CMK (cell line): ENCODE data around the gene FOXO4.
A peak's percentile ranks its signal among the peaks of the same experiment; 100 is the strongest.
"Not testable (repeated sequence)": the region's sequence is repeated elsewhere in the genome, so short reads cannot be mapped to it uniquely, and the experiment has no call there.

Experiments
- DNase-seq: peaks from one replicate; pipeline ENCODE4 v3.0.0-alpha.2; 2010; ENCODE audit warnings: low read depth

FOXO4 gene

GRCh38 chrX:71095555-71095980, at the start of gene FOXO4:
TSS of gene FOXO4 (plus strand) at chrX:71095851. CDS start at chrX:71096529, 678 bp downstream.
- peak; percentile 54 for DNase-seq

DNA sequence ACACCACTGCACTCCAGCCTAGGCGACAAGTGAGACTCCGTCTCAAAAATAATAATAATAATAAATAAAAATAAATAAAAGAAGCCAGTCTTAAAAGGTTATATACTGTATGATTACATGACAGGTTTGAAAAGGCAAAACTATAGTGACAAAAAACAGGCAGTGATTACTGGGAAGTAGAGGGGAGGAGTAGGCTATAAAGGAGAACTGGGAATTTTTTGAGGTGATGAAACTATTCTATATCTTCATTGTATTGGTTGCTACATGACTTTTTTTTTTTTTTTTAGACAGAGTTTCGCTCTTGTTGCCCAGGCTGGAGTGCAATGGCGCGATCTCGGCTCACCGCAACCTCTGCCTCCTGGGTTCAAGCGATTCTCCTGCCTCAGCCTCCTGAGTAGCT, 47.8 kb upstream of the FOXO4 start:
- not testable (repeated sequence) for DNase-seq

DNA sequence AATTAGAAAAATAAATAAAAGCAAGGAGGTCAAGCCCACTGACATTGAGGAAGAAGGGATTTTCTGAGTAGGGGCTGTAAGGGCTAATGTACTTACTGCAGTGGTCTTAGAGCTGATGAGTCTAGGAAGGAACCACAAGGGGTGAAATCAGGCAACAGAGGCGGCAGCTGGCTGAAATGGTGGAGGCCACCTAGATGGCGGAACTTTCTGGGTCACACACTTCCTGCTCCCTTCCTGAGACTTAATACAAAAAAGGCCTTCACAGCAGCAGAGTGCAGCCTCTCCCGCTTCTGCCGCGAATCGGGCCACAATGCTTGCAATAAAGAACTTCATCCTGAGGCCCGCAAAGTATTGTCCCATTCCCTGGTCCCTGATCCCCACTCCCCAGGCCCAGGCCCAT, 42.9 kb upstream of the FOXO4 start:
- DNase-seq: no peak

DNA sequence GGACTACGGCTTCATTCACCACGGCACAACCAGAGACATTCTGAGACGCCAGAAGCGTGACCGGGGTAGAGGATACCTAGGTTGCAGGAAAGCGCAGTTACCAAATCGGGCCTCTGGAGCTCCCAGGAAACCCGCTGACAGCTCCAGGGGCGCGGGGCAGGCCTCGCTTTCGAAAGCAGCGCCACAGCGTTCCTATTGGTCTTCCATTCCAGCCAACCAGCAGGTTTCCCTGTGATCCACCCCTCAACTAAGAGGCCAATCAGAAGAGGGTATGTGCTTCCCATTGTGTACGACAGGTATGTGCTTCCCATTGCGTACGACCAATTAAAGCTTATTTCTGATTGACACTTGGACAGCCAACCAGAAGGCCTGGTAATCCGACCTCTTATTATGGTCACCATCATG, 42.4 kb upstream of the FOXO4 start:
- no peak for DNase-seq

DNA sequence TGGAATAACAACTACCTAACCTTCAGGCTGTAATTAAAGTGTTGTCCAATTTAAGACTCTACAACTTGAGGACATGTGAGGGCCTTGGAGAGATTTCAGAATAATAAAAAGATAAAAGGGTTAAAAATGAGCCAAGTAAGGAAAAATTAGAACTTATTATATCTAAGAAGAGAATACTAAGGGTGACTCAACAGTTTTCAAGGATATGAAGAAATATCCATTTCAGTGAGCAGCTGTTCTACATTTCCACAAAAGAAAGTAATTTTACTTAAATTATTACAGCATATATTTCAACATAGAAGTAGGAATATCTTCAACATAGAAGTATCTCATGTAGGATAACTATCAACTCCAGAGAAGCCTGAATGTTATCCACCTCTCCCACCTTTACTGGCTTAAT, 38.8 kb upstream of the FOXO4 start:
- DNase-seq: no peak

- DNase-seq: no peak
Observed at GRCh38 chrX:71057848-71058530, 37.7 kb upstream of the FOXO4 start.

DNA sequence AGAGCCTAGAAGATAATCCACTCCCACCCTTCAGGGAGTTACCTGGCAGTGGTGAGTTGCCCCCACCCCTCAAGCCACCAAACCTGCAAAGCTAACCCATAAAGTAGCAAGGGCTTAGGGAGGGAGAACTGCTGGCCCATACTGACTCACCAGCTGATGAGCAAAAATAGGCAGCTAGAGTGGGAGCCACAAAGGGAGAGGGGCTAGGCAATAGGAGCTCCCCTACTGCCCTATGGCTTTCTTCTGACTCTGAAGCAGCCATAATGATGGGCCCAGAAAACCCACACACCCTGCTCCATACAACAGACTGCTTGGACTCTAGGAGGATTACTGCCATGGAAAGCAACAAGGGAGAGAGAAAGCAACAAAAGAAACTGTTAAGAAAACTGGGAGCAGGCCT, 35.5 kb upstream of the FOXO4 start:
- DNase-seq: no peak

- DNase-seq: no peak
Observed at GRCh38 chrX:71067089-71067488, 28.6 kb upstream of the FOXO4 start.

DNA sequence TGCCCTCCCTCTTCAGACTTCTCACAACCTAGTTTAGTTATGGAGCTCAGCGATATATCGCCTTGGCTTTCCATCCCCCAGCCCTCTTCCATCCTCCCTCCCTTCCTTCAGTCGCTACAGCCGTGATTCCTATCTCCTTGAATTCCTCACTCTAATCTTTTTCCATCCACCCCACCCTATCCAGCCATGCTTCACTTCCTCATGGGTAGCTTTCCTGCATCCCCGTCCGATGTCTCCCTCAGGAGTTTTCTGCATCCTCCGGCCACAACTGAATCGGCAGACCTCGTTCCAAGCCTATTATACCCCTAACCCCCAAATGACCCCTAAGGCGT, 28.0 kb upstream of the FOXO4 start:
- no peak for DNase-seq

- peak; percentile 81 for DNase-seq
Observed at GRCh38 chrX:71068044-71068918, 27.4 kb upstream of the FOXO4 start, which contains the start of gene SNX12. TSS of gene SNX12 (minus strand) at chrX:71068334. CDS start at chrX:71068306, 28 bp downstream.

GRCh38 chrX:71070531-71070930, 25.1 kb upstream of the FOXO4 start:
- DNase-seq: no peak

GRCh38 chrX:71081330-71082123, 14.1 kb upstream of the FOXO4 start:
- DNase-seq: no peak

GRCh38 chrX:71082124-71082647, 13.5 kb upstream of the FOXO4 start:
- no peak for DNase-seq

GRCh38 chrX:71082822-71083221, 12.8 kb upstream of the FOXO4 start:
- DNase-seq: no peak

DNA sequence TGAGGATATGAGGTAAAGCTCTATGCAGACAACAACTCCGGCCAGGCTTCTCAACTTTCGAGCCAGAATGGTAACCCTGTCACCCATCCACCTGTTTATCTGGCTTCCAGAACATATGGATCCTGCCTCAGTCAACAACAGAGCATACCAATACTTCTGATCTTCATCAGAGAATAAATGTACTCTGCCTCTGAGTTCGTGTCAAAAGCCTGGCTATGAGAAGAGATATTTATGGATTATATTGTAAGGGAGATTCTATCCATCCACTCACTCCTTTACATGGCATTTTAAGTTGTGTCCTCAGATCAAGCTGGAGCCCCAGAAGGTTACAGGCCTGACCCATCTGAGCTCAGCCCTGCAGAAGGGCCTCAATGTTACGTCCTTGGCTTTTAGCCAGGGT, 9.8 kb upstream of the FOXO4 start:
- no peak for DNase-seq

DNA sequence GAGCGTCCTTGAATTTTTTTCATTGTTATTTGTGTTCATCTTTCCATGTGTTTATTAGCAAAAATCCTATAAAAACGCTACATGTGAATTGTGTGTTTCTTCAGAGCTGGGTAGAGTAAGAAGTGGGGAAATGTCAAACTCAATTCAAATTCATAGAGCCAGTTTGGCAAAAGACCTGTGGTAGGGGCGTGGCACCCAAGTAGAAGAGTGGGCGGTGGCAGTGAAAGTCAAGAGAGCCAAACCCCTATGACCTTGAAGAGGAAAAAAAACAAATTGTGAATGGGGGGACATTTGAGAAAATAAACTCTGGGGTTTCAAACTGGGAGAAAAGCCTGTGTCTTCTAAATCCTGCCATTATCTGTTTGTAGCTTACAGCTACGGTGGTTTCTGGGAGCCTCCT, 4.4 kb upstream of the FOXO4 start:
- no peak for DNase-seq

GRCh38 chrX:71095033-71095432, 618 bp upstream of the FOXO4 start:
- no peak for DNase-seq

DNA sequence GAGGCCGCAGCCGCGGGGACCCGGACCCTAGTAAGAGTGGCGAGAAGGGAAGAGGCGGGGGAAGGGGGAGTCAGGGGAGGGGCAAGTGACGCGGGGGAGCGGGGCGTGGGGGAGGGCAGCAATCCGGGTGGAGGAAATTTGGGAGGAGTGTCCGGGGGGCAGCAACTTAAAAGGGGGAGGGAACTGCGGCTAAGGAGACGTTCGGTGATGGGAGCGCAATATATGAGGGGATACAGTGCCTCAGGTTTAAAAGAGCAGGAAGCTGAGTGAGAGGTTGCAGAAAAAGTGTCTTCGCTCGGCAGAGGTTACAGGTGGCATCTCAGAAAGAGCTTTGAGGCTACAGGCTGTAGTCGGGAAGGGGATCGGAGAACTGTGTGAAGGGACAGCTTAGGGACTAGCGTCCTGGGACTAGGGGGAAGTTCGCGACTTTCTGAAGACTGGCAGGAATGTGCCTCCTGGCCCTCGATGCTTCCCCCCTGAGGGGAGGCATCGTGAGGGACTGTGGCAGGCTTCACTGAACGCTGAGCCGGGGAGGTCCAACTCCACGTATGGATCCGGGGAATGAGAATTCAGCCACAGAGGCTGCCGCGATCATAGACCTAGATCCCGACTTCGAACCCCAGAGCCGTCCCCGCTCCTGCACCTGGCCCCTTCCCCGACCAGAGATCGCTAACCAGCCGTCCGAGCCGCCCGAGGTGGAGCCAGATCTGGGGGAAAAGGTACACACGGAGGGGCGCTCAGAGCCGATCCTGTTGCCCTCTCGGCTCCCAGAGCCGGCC, 519 bp downstream of the FOXO4 start:
- DNase-seq: no peak

DNA sequence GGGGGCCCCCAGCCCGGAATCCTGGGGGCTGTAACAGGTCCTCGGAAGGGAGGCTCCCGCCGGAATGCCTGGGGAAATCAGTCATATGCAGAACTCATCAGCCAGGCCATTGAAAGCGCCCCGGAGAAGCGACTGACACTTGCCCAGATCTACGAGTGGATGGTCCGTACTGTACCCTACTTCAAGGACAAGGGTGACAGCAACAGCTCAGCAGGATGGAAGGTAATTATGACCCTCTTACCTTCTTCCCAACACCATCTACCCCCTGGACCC, 1.0 kb downstream of the FOXO4 start:
- DNase-seq: no peak

DNA sequence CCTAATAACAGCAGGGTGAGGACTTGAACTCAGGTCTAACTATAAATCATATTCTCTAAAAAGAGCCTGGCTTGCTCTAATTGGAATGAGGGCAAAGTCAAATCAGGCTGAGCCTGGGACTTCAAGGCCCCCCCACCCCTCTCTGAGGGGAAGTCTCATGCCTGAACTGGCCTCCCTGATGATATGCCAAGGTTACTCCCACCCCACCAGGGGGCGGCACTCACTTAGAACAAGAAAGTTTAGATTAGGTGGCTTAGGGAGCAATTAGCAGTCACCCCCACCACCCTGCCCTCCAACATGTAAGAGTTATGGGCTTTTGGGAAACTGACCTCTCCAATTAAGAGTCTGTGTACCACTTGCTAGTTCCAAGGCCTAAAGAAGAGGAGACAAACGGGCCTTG, 2.7 kb downstream of the FOXO4 start:
- DNase-seq: no peak

GRCh38 chrX:71098951-71099506, 3.4 kb downstream of the FOXO4 start:
- DNase-seq: no peak

DNA sequence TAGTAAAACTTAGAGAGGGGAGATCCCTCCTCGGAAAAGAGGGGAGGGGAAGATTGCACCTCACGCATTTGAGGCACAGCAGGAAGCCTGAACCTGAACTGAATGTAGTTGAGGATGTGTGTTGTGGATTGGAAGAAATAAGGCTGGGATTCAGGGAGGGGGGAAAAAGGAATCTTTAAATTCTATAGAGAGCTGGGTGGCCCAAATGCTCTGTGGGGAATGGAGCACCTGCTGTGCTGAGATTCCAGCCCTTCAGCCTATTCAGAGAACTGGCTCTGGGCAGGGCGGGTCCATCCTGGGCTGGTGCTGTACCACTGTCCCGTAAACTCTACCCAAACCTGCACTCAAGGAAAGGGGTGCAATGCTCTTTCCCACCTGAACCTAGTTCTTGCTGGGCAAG, 4.1 kb downstream of the FOXO4 start:
- no peak for DNase-seq
